Osteoblast (primary cell): ENCODE measurements around the gene EML1. TPM values are rescaled to one million over a fixed set of nuclear protein-coding genes. Genes with fewer than 3 reads are reported as not detected.

Experiments
- DNase-seq: peaks from one replicate; pipeline ENCODE4 v3.0.0; 2011; ENCODE audit warnings: low spot score, mixed read lengths; ENCODE audit not compliant: insufficient read length; ENCODE audit errors: missing footprints
- H2AFZ ChIP-seq: 2 replicates; pipeline ENCODE4 v1.6.0; 2011; ENCODE audit warnings: mild to moderate bottlenecking, low read length
- H3K27ac ChIP-seq: 2 replicates; pipeline ENCODE4 v1.5.1; 2011; ENCODE audit warnings: mild to moderate bottlenecking, low read depth, low read length, moderate library complexity
- H3K27me3 ChIP-seq: 2 replicates; pipeline ENCODE4 v1.6.0; 2012; ENCODE audit warnings: mild to moderate bottlenecking, control low read depth, inconsistent platforms, low read length, moderate library complexity; ENCODE audit not compliant: insufficient read depth
- H3K36me3 ChIP-seq: 2 replicates; pipeline ENCODE4 v1.5.1; 2011; ENCODE audit warnings: mild to moderate bottlenecking, low read length, control low read depth, moderate library complexity; ENCODE audit not compliant: insufficient read depth
- H3K4me1 ChIP-seq: 2 replicates; pipeline ENCODE4 v1.5.1; 2011; ENCODE audit warnings: mild to moderate bottlenecking, low read length, control low read depth, moderate library complexity; ENCODE audit not compliant: insufficient read depth
- H3K4me2 ChIP-seq: 2 replicates; pipeline ENCODE4 v1.6.0; 2011; ENCODE audit warnings: mild to moderate bottlenecking, low read length; ENCODE audit not compliant: insufficient read depth
- H3K4me3 ChIP-seq: fragments of 200-600 bp; sonication (generic); 3 replicates; pipeline ENCODE4 v1.5.1; 2012; ENCODE audit warnings: mild to moderate bottlenecking, low read length, inconsistent platforms; ENCODE audit not compliant: insufficient read depth
- H3K79me2 ChIP-seq: 2 replicates; pipeline ENCODE4 v1.6.0; 2012; ENCODE audit warnings: mild to moderate bottlenecking, low read length, control low read depth, inconsistent platforms; ENCODE audit not compliant: insufficient read depth
- H3K9me3 ChIP-seq: 2 replicates; pipeline ENCODE4 v1.5.1; 2011; ENCODE audit warnings: low read depth, low read length, control low read depth
- H4K20me1 ChIP-seq: 2 replicates; pipeline ENCODE4 v1.6.0; 2012; ENCODE audit warnings: mild to moderate bottlenecking, low read length, control low read depth; ENCODE audit not compliant: insufficient read depth
- total RNA-seq: library from RNA; depleted of rRNA; stranded (reverse); fragments of >200 nt; gene quantifications from 2 replicates; pipeline ENCODE4 v1.2.3, GENCODE V29; 2012
- TF ChIP-seq, protein P1 (sequence below): IDR thresholded peaks from 2 replicates; pipeline ENCODE4 v1.5.1; 2011; ENCODE audit warnings: mild to moderate bottlenecking, low read depth, low read length, moderate library complexity; ENCODE audit errors: extremely low read depth

EML1 gene
- total RNA-seq, 1 donor, result 46.7 TPM

DNA sequence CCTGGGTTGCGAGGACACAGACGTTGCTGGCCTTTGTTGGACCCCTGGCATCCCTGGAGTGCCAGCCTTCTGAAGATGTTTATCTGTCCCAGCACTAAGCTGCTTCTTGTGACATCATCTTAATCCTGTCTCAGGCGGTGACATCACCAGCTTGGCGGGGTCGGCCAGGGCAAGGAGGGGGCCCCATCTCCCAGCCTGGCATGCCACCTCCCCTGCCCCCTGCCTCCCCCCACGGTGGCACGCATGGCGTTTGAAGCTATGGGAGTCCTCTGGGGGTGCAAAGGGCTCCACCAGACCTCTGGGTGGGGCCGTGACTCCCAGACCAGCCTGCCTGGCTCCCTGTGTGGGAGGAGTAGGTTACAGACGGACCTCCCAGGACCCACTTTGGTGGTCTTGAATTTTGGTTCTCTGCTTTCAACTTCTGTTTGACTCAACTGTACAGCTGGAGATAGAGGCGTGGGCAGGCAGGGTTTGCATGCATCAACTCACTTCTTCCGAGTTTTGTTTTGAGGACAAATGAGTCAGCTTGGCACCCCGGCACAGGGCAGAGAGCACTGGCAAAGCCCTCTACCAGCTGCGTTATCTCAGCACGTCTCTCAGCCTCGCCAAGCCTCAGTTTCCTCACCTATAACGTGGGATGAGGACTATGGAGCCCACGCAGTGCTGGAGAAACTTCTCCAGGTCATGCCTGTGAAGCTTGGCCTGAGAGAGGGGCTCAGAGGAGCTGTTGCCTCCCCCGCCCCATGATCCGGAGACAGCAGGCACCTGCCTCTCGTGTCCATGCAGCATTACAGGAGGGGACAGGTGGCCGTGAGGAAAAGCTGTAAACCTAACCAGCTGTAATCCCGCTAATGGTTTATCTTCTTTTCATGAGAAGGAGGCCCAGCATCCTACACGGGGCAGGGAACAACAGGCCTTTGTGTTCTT lies 38.8 kb upstream of the EML1 start:
- H3K4me1 ChIP-seq, result peaks cover 69% of the 10 kb centered on the region
- DNase-seq, result peak; percentile 95
- H3K4me2 ChIP-seq, result peak overlapping the region; percentile 26
- H3K36me3 ChIP-seq, result no peaks in the 10 kb centered on the region
- H3K9me3 ChIP-seq, result no peaks in the 10 kb centered on the region
- H3K27me3 ChIP-seq, result no peaks in the 10 kb centered on the region
- TF ChIP-seq, protein P1, sequence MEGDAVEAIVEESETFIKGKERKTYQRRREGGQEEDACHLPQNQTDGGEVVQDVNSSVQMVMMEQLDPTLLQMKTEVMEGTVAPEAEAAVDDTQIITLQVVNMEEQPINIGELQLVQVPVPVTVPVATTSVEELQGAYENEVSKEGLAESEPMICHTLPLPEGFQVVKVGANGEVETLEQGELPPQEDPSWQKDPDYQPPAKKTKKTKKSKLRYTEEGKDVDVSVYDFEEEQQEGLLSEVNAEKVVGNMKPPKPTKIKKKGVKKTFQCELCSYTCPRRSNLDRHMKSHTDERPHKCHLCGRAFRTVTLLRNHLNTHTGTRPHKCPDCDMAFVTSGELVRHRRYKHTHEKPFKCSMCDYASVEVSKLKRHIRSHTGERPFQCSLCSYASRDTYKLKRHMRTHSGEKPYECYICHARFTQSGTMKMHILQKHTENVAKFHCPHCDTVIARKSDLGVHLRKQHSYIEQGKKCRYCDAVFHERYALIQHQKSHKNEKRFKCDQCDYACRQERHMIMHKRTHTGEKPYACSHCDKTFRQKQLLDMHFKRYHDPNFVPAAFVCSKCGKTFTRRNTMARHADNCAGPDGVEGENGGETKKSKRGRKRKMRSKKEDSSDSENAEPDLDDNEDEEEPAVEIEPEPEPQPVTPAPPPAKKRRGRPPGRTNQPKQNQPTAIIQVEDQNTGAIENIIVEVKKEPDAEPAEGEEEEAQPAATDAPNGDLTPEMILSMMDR, result no peak
- H4K20me1 ChIP-seq, result no peaks in the 10 kb centered on the region
- no peaks in the 10 kb centered on the region for H3K79me2 ChIP-seq
- peak overlapping the region; percentile 13 for H3K4me3 ChIP-seq
- peak overlapping the region; percentile 84 for H3K27ac ChIP-seq
- no peak overlapping the region for H2AFZ ChIP-seq

DNA sequence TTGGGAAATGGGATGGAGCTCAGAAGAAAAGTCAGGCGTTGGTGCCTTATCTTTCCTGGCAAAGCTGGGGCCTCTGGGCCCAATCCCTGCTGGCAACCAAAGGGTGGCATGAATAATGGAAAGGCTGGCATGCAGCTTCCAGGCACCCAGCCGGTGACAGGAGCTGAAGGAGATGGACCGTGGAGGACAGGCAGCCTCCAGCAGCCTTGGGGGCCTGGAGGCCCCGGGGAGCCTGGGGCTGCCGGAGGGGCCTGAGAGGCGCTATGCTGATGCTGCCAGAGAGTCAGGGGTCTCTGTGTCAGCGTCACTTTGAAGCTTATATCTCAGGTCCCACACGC lies 38.2 kb upstream of the EML1 start:
- H3K4me2 ChIP-seq, result no peak overlapping the region
- no peaks in the 10 kb centered on the region for H3K79me2 ChIP-seq
- no peak overlapping the region for H2AFZ ChIP-seq
- H3K27me3 ChIP-seq, result no peaks in the 10 kb centered on the region
- peak overlapping the region; percentile 99 for H3K27ac ChIP-seq
- no peaks in the 10 kb centered on the region for H3K36me3 ChIP-seq
- no peaks in the 10 kb centered on the region for H4K20me1 ChIP-seq
- TF ChIP-seq, protein P1, result no peak
- peak; percentile 82 for DNase-seq
- no peaks in the 10 kb centered on the region for H3K9me3 ChIP-seq
- no peak overlapping the region for H3K4me3 ChIP-seq
- H3K4me1 ChIP-seq, result peaks cover 69% of the 10 kb centered on the region

DNA sequence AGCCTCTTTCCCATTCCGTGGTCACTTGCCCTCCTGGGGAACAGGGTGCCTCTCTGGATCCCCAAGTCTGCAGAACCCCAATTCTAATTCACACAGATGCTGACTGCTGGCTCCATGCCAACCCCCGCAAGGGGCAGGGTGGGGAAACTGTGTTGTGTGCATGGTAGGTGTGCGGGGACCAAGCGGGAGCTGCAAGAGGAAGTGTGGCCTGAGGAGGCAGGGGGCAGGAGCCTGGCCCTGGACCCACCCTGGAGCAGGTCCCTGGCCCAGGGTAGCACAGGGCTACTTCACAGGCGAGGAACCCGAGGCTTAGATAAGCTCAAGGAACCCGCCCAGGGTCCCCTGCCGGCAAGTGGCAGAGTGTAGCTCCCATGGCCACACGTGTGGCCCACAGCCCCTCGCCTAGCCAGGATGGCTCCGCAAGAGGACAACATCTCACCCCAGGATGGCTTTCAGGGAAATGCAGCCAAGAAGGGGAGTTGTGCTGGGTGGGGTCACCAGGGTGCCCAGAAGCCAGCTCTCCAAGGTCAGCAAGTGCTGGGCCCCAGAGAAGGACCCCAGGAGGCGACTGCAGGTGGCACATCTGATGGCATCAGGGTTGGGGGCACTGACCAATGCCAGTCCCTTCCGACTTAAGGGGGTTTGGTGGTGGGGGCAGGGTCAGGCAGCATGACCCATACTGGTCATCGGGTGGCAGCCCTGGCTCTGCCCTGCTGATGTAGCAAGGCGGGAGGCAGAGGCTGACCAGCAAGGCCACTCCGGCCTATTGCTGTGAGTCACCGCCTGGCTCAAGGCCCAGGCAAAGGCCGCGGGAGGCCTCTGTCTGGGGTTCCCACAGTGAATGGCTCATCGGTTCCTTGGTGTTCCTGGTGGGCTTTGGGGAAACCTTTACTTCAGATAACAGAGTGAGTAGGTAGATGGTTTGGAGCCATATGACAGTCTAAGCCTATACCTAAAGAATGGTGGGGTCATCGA lies 37.3 kb upstream of the EML1 start:
- peak overlapping the region; percentile 52 for H3K4me2 ChIP-seq
- no peaks in the 10 kb centered on the region for H3K36me3 ChIP-seq
- H3K4me3 ChIP-seq, result no peak overlapping the region
- TF ChIP-seq, protein P1, result no peak
- H4K20me1 ChIP-seq, result no peaks in the 10 kb centered on the region
- no peaks in the 10 kb centered on the region for H3K79me2 ChIP-seq
- H3K4me1 ChIP-seq, result peaks cover 69% of the 10 kb centered on the region
- peak overlapping the region; percentile 99 for H3K27ac ChIP-seq
- no peak overlapping the region for H2AFZ ChIP-seq
- DNase-seq, result peak; percentile 99
- H3K27me3 ChIP-seq, result no peaks in the 10 kb centered on the region
- H3K9me3 ChIP-seq, result no peaks in the 10 kb centered on the region

DNA sequence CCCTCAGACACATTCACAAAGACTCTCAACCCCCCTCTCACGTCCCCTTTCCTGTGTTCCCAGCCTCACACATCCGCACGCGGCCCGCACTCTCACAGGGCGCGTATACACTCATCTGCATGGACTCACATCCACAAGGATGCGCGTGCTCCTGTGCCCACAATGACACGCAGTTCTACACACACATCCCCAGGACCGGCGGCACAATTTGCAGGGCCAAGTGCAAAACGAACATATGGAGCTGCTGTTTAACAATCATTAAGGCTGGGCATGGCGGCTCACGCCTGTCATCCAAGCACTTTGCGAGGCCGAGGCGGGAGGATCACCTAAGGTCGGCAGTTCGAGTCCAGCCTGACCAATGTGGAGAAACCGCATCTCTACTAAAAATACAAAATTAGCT lies 36.4 kb upstream of the EML1 start:
- Histone ChIP-seq H4K20me1 (no peaks in the 10 kb centered on the region), H3K4me1 (peaks cover 69% of the 10 kb centered on the region), H3K4me3 (no peak overlapping the region), H3K9me3 (no peaks in the 10 kb centered on the region), H2AFZ (no peak overlapping the region), H3K4me2 (peak overlapping the region; percentile 52), H3K79me2 (no peaks in the 10 kb centered on the region), H3K27me3 (no peaks in the 10 kb centered on the region), H3K27ac (peak overlapping the region; percentile 99), H3K36me3 (no peaks in the 10 kb centered on the region)
- peak; percentile 50 for DNase-seq
- TF ChIP-seq, protein P1, result no peak
